ENCODE measurements around the gene AP1G2. TPM values are rescaled to one million over a fixed set of nuclear protein-coding genes. Genes with fewer than 3 reads are reported as not detected.

AP1G2 gene
- total RNA-seq, 1 donor from 2014 or later: 32.6 TPM

- H3K4me1 Mint-ChIP-seq (ENCODE audit: unreplicated experiment): peaks cover 27% of the 10 kb centered on the region
- peak within 1 kb of the TSS; percentile 95 for H3K27ac Mint-ChIP-seq (ENCODE audit: unreplicated experiment)
- no peaks in the 10 kb centered on the region for H3K9me3 Mint-ChIP-seq (ENCODE audit: unreplicated experiment)
- H3K4me3 Mint-ChIP-seq (ENCODE audit: unreplicated experiment): peak within 1 kb of the TSS; percentile 96
- TF ChIP-seq CTCF (IDR thresholded peaks at IDR 0.05): no peak
- DNase-seq (ENCODE audit: extremely low spot score, unreplicated experiment): peak; percentile 95
- no peaks in the 10 kb centered on the region for H3K27me3 Mint-ChIP-seq (ENCODE audit: unreplicated experiment)
- peaks cover 4% of the 10 kb centered on the region for H3K36me3 Mint-ChIP-seq (ENCODE audit: unreplicated experiment)
Observed at GRCh38 chr14:23555882-23556699, 11.5 kb downstream of the AP1G2 start, which contains the start of gene THTPA. THTPA (plus strand) TSS chr14:23556271; CDS start chr14:23556758, 487 bp downstream.

- peak overlapping the region; percentile 96 for H3K4me3 Mint-ChIP-seq (ENCODE audit: unreplicated experiment)
- no peak for TF ChIP-seq CTCF (IDR thresholded peaks at IDR 0.05)
- H3K9me3 Mint-ChIP-seq (ENCODE audit: unreplicated experiment): no peaks in the 10 kb centered on the region
- no peak for DNase-seq (ENCODE audit: extremely low spot score, unreplicated experiment)
- peak overlapping the region; percentile 95 for H3K27ac Mint-ChIP-seq (ENCODE audit: unreplicated experiment)
- no peaks in the 10 kb centered on the region for H3K27me3 Mint-ChIP-seq (ENCODE audit: unreplicated experiment)
- H3K36me3 Mint-ChIP-seq (ENCODE audit: unreplicated experiment): peaks cover 4% of the 10 kb centered on the region
- peaks cover 27% of the 10 kb centered on the region for H3K4me1 Mint-ChIP-seq (ENCODE audit: unreplicated experiment)
Observed at GRCh38 chr14:23555533-23555881, 12.1 kb downstream of the AP1G2 start.

- peak within 1 kb of the TSS; percentile 74 for H3K27ac Mint-ChIP-seq (ENCODE audit: unreplicated experiment)
- H3K9me3 Mint-ChIP-seq (ENCODE audit: unreplicated experiment): no peaks in the 10 kb centered on the region
- H3K36me3 Mint-ChIP-seq (ENCODE audit: unreplicated experiment): no peaks in the 10 kb centered on the region
- peaks cover 11% of the 10 kb centered on the region for H3K4me1 Mint-ChIP-seq (ENCODE audit: unreplicated experiment)
- peak; percentile 91 for DNase-seq (ENCODE audit: extremely low spot score, unreplicated experiment)
- TF ChIP-seq CTCF (IDR thresholded peaks at IDR 0.05): no peak
- no peaks in the 10 kb centered on the region for H3K27me3 Mint-ChIP-seq (ENCODE audit: unreplicated experiment)
- no peak within 1 kb of the TSS for H3K4me3 Mint-ChIP-seq (ENCODE audit: unreplicated experiment)
Observed at GRCh38 chr14:23551266-23552028, 16.1 kb downstream of the AP1G2 start, which contains the start of gene ZFHX2. ZFHX2 (minus strand) TSS chr14:23551765; CDS start chr14:23535325, 16,440 bp downstream.

- no peaks in the 10 kb centered on the region for H3K27me3 Mint-ChIP-seq (ENCODE audit: unreplicated experiment)
- H3K4me1 Mint-ChIP-seq (ENCODE audit: unreplicated experiment): peaks cover 7% of the 10 kb centered on the region
- H3K27ac Mint-ChIP-seq (ENCODE audit: unreplicated experiment): peak overlapping the region; percentile 74
- no peaks in the 10 kb centered on the region for H3K36me3 Mint-ChIP-seq (ENCODE audit: unreplicated experiment)
- no peak overlapping the region for H3K4me3 Mint-ChIP-seq (ENCODE audit: unreplicated experiment)
- no peak for TF ChIP-seq CTCF (IDR thresholded peaks at IDR 0.05)
- H3K9me3 Mint-ChIP-seq (ENCODE audit: unreplicated experiment): no peaks in the 10 kb centered on the region
- DNase-seq (ENCODE audit: extremely low spot score, unreplicated experiment): no peak
Observed at GRCh38 chr14:23550812-23551265, 16.8 kb downstream of the AP1G2 start.
